Tibial nerve (tissue), 4 donors: Measurements from ENCODE around the gene CHMP4B. TPM values are rescaled to one million over a fixed set of nuclear protein-coding genes. Genes with fewer than 3 reads are reported as not detected.

Source experiments
- DNase-seq, 2 donors: peaks; one replicate each; pipeline ENCODE4 v3.0.0-alpha.2; 2019; ENCODE audit warnings: low spot score in 2 of 2
- H3K27ac ChIP-seq, 4 donors: fragments of 200-600 bp; sonication (generic) in 3 of 4; one replicate each; pipeline ENCODE4 v1.5.1; 2017 to 2019; ENCODE audit warnings: mild to moderate bottlenecking in 1 of 4
- H3K27me3 ChIP-seq, 2 donors: fragments of 200-600 bp; sonication (generic) in 1 of 2; one replicate each; pipeline versions ENCODE4 v1.5.1 to v1.6.0; 2017 to 2019
- H3K36me3 ChIP-seq, 3 donors: fragments of 200-600 bp; sonication (generic); one replicate each; pipeline ENCODE4 v1.5.1; 2018 to 2019
- H3K4me1 ChIP-seq, 4 donors: fragments of 200-600 bp; sonication (generic) in 3 of 4; one replicate each; pipeline ENCODE4 v1.5.1; 2017 to 2019
- H3K4me3 ChIP-seq, 4 donors: fragments of 200-600 bp; sonication (generic) in 3 of 4; one replicate each; pipeline ENCODE4 v1.5.1; 2017 to 2019; ENCODE audit warnings: mild to moderate bottlenecking in 1 of 4, moderate library complexity in 1 of 4
- H3K9me3 ChIP-seq, 4 donors: fragments of 200-600 bp; sonication (generic) in 3 of 4; one replicate each; pipeline ENCODE4 v1.5.1; 2017 to 2019
- EP300 ChIP-seq, 2 donors: sonication (generic); formaldehyde crosslinking; IDR thresholded peaks; one replicate each; pipeline ENCODE4 v1.6.1; 2017; ENCODE audit warnings: antibody characterized with exemption in 2 of 2, mild to moderate bottlenecking in 1 of 2
- POLR2A ChIP-seq, 2 donors: fragments of 450-650 bp; IDR thresholded peaks; one replicate each; pipeline ENCODE4 v1.6.1; 2017; ENCODE audit warnings: antibody characterized with exemption in 2 of 2, mild to moderate bottlenecking in 2 of 2, moderate library complexity in 2 of 2
- WGBS, 2 donors: methylation state at CpG; one replicate each; pipeline ENCODE4 v1.1.5; 2018; 5-methylcytosine and 5-hydroxymethylcytosine counted together
- total RNA-seq, 4 donors: library from RNA; depleted of rRNA; stranded (reverse); fragments of >200 nt; gene quantifications; one replicate each; pipeline ENCODE4 v1.1.0, GENCODE V29; 2016
- TF ChIP-seq, protein P1 (sequence below), 5 experiments: fragments of 200-600 bp in 3 of 5; fragments of 450-650 bp in 2 of 5; sonication (generic) in 3 of 5; IDR thresholded peaks; one replicate each; pipeline ENCODE4 v1.5.1; 2016 to 2019; ENCODE audit warnings: antibody characterized with exemption in 5 of 5, mild to moderate bottlenecking in 3 of 5, moderate library complexity in 2 of 5

The CHMP4B gene
- total RNA-seq, 4 donors from 2014 or later: 72.0 to 93.1 (median 78.9) TPM

- Histone ChIP-seq H3K27me3 (no peaks in the 10 kb centered on the region), H3K4me1 (peaks cover 0 to 29% (median 11%) of the 10 kb centered on the region in 4 donors), H3K4me3 (no peak overlapping the region), H3K9me3 (no peaks in the 10 kb centered on the region), H3K27ac (no peak overlapping the region), H3K36me3 (peaks cover 0 to 51% (median 10%) of the 10 kb centered on the region in 3 donors)
- DNase-seq: no peak
- WGBS, 2 donors: 93 to 96% methylated on average over 19 of the region's 19 CpGs
- TF ChIP-seq, protein P1, sequence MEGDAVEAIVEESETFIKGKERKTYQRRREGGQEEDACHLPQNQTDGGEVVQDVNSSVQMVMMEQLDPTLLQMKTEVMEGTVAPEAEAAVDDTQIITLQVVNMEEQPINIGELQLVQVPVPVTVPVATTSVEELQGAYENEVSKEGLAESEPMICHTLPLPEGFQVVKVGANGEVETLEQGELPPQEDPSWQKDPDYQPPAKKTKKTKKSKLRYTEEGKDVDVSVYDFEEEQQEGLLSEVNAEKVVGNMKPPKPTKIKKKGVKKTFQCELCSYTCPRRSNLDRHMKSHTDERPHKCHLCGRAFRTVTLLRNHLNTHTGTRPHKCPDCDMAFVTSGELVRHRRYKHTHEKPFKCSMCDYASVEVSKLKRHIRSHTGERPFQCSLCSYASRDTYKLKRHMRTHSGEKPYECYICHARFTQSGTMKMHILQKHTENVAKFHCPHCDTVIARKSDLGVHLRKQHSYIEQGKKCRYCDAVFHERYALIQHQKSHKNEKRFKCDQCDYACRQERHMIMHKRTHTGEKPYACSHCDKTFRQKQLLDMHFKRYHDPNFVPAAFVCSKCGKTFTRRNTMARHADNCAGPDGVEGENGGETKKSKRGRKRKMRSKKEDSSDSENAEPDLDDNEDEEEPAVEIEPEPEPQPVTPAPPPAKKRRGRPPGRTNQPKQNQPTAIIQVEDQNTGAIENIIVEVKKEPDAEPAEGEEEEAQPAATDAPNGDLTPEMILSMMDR (IDR thresholded peaks at IDR 0.05): no peak
- no peak for TF ChIP-seq POLR2A (IDR thresholded peaks at IDR 0.05)
- TF ChIP-seq EP300 (IDR thresholded peaks at IDR 0.05): no peak
These were observed 37.2 kb downstream of the CHMP4B start for GRCh38 chr20:33848391-33848790.

GRCh38 chr20:33850159-33850558 is 39.0 kb downstream of the CHMP4B start:
- peaks cover 0 to 68% (median 14%) of the 10 kb centered on the region in 3 donors for H3K36me3 ChIP-seq
- H3K9me3 ChIP-seq: no peaks in the 10 kb centered on the region
- no peak for DNase-seq
- H3K4me1 ChIP-seq: peaks cover 0 to 17% (median 0%) of the 10 kb centered on the region in 4 donors
- TF ChIP-seq, protein P1 (IDR thresholded peaks at IDR 0.05): no peak
- TF ChIP-seq EP300 (IDR thresholded peaks at IDR 0.05): no peak
- TF ChIP-seq POLR2A (IDR thresholded peaks at IDR 0.05): no peak
- H3K27me3 ChIP-seq: no peaks in the 10 kb centered on the region
- no peak overlapping the region for H3K27ac ChIP-seq
- no peak overlapping the region for H3K4me3 ChIP-seq
- 81 to 89% methylated on average over 3 of the region's 3 CpGs for WGBS, 2 donors

DNA sequence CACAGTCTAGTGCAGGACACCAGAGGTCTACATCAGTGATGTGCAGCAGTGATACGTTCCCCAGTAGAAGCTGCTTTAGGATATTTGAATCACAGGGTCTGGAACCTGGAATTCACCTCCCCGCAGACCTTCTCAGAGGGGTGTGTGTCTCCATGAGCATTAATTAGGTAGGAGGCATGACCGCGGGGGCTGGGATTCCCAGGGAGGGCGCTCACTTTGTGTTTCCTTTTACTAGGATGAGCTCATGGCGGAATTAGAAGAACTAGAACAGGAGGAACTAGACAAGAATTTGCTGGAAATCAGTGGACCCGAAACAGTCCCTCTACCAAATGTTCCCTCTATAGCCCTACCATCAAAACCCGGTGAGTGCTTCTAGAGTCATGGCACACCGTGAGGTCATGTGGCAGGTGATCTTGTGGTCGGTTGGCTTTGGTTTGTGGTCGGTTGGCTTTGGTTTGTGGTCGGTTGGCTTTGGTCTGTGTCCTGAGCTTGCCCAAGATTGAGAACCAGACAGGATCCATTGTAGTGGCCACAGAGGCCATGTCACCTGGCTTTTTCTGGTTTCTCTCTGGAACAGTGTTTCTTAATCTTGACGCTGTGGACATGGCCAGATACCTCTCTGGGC is 40.8 kb downstream of the CHMP4B start:
- Histone ChIP-seq H3K4me1 (peaks cover 0 to 2% (median 0%) of the 10 kb centered on the region in 4 donors), H3K9me3 (no peaks in the 10 kb centered on the region), H3K27ac (no peak overlapping the region), H3K27me3 (no peaks in the 10 kb centered on the region), H3K4me3 (no peak overlapping the region), H3K36me3 (peaks cover 0 to 86% (median 14%) of the 10 kb centered on the region in 3 donors)
- no peak for DNase-seq
- TF ChIP-seq POLR2A (IDR thresholded peaks at IDR 0.05) (no peak), EP300 (IDR thresholded peaks at IDR 0.05) (no peak)
- TF ChIP-seq, protein P1 (IDR thresholded peaks at IDR 0.05): no peak
- WGBS, 2 donors: 96% methylated on average over 13 of the region's 13 CpGs

GRCh38 chr20:33852626-33853506 is 41.7 kb downstream of the CHMP4B start:
- WGBS, 2 donors: 77 to 81% methylated on average over 11 of the region's 11 CpGs
- Histone ChIP-seq H3K36me3 (peaks cover 0 to 95% (median 14%) of the 10 kb centered on the region in 3 donors), H3K4me3 (no peak overlapping the region), H3K4me1 (no peaks in the 10 kb centered on the region), H3K9me3 (no peaks in the 10 kb centered on the region), H3K27me3 (no peaks in the 10 kb centered on the region), H3K27ac (no peak overlapping the region)
- no peak for DNase-seq
- TF ChIP-seq EP300 (IDR thresholded peaks at IDR 0.05) (no peak), POLR2A (IDR thresholded peaks at IDR 0.05) (no peak)
- TF ChIP-seq, protein P1 (IDR thresholded peaks at IDR 0.05): no peak

- WGBS, 2 donors: 94 to 95% methylated on average over 13 to 14 of the region's 14 CpGs
These were observed 42.3 kb downstream of the CHMP4B start for GRCh38 chr20:33853507-33853813.

More at GRCh38 chr20:33853507-33853813, 42.3 kb downstream of the CHMP4B start:
- TF ChIP-seq, protein P1 (IDR thresholded peaks at IDR 0.05): no peak
- TF ChIP-seq EP300 (IDR thresholded peaks at IDR 0.05) (no peak), POLR2A (IDR thresholded peaks at IDR 0.05) (no peak)
- Histone ChIP-seq H3K4me1 (peaks cover 0 to under 1% (median 0%) of the 10 kb centered on the region in 4 donors), H3K9me3 (no peaks in the 10 kb centered on the region), H3K27me3 (no peaks in the 10 kb centered on the region), H3K27ac (no peak overlapping the region), H3K36me3 (peaks cover 0 to 98% (median 14%) of the 10 kb centered on the region in 3 donors), H3K4me3 (no peak overlapping the region)
- no peak for DNase-seq
